SK-N-MC (cell line): Measurements from ENCODE around the gene ITGB6.

Experiments used
- EZH2 ChIP-seq: fragments of 200-600 bp; sonication (generic); IDR thresholded peaks from one replicate; pipeline ENCODE4 v1.6.1; 2017; ENCODE audit warnings: antibody characterized with exemption
- POLR2AphosphoS5 ChIP-seq: IDR thresholded peaks from 2 replicates; pipeline ENCODE4 v1.6.1; 2012; ENCODE audit warnings: mild to moderate bottlenecking, low read depth, low read length, borderline replicate concordance

DNA sequence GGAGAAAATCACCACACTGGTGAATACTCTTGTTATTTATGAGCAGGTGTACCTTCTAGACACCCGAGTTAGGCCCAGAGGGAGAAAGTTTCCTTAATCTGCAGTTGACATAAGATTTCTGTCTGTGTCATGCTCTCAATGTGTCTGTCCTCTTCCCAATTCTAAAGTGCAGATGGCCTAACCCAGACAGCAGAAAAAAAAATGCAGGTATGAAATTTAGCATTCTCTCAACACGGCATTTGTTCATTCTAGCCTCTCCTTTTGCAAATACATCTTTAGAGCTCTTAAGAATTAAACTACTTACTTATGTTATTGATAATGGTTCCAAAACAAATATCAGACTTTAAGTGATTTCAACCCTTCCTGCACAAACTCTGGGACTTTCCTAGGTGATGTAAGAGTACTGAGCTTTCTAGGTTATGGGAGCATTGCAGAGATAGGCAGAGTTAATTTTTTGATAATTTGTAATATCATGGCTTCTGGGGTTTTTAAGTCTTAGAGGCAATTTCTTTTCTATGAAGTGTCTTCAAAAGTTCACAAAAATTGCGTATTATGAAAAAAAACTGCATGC, 32.9 kb upstream of the ITGB6 start:
- TF ChIP-seq POLR2AphosphoS5, result no peak
- TF ChIP-seq EZH2, result no peak
